A549 (cell line): ENCODE measurements around the gene BTG4. TPM values are rescaled to one million over a fixed set of nuclear protein-coding genes. Genes with fewer than 3 reads are reported as not detected.
A peak's percentile ranks its signal among the peaks of the same experiment; 100 is the strongest.

ENCODE experiments used
- ATAC-seq, 2 experiments: fragments of 200-7000 bp in 1 of 2; fragments of >200 bp in 1 of 2; cut with Nextera tagmentation in 1 of 2; cut with Tn5 transposase in 1 of 2; 3 replicates each; pipeline versions ENCODE4 v1.8.0 to v1.9.1; 2018 to 2020; ENCODE audit warnings: mild to moderate bottlenecking in 1 of 2, moderate library complexity in 1 of 2
- CTCF ChIA-PET: fragments of 300-600 bp; sonication (Branson Sonifier 250); formaldehyde crosslinking; extraction: SDS; loops from one replicate; lab custom pipeline; 2021; ENCODE audit warnings: antibody characterized with exemption, inconsistent platforms; lab: Yijun Ruan, JAX
- POLR2A ChIA-PET: fragments of 350-600 bp; formaldehyde crosslinking; extraction: SDS; loops from one replicate; lab custom pipeline; 2021; ENCODE audit warnings: antibody characterized with exemption, inconsistent platforms; lab: Yijun Ruan, JAX
- DNase-seq, 2 experiments: peaks; one replicate each; pipeline versions ENCODE4 v3.0.0 to v3.0.0-alpha.2; 2011 to 2016; ENCODE audit warnings: low read depth in 1 of 2, low spot score in 1 of 2
- FAIRE-seq: peaks from 2 replicates; lab custom pipeline; 2011; peaks lifted over from hg19 to GRCh38; lab: Jason Lieb, UNC
- H3K27ac ChIP-seq, 2 experiments: fragments of >200 bp; sonication (Bioruptor Twin); formaldehyde crosslinking; 3 replicates each; pipeline ENCODE4 v1.5.1; 2016 to 2017
- H3K4me1 ChIP-seq: fragments of >200 bp; sonication (Bioruptor Twin); formaldehyde crosslinking; 3 replicates; pipeline ENCODE4 v1.6.1; 2016
- H3K4me2 ChIP-seq: fragments of >200 bp; sonication (Bioruptor Twin); formaldehyde crosslinking; 3 replicates; pipeline ENCODE4 v1.6.1; 2016
- H3K4me3 ChIP-seq: fragments of >200 bp; sonication (Bioruptor Twin); formaldehyde crosslinking; 3 replicates; pipeline ENCODE4 v1.5.1; 2016
- H3K9me3 ChIP-seq: fragments of >200 bp; sonication (Bioruptor Twin); formaldehyde crosslinking; 3 replicates; pipeline ENCODE4 v1.6.1; 2016
- BCL3 ChIP-seq: fragments of >200 bp; sonication (Bioruptor Twin); formaldehyde crosslinking; IDR thresholded peaks from 3 replicates; pipeline ENCODE4 v1.6.1; 2016
- BHLHE40 ChIP-seq: IDR thresholded peaks from 2 replicates; pipeline ENCODE4 v1.6.1; 2012; ENCODE audit warnings: low read depth, low read length, inconsistent platforms
- CEBPB ChIP-seq, 2 experiments: fragments of >200 bp in 1 of 2; sonication (Bioruptor Twin) in 1 of 2; formaldehyde crosslinking in 1 of 2; IDR thresholded peaks; 2 replicates each; pipeline ENCODE4 v1.6.1; 2012 to 2016
- CHD4 ChIP-seq: fragments of 200-600 bp; sonication (generic); IDR thresholded peaks from 2 replicates; pipeline ENCODE4 v1.6.1; 2016; ENCODE audit warnings: antibody characterized with exemption, mild to moderate bottlenecking, borderline replicate concordance
- CTCF ChIP-seq: fragments of >200 bp; sonication (Bioruptor Twin); formaldehyde crosslinking; IDR thresholded peaks from 3 replicates; pipeline ENCODE4 v1.5.1; 2016
- E2F6 ChIP-seq: IDR thresholded peaks from 2 replicates; pipeline ENCODE4 v1.6.1; 2012; ENCODE audit warnings: low read depth, borderline replicate concordance
- EHF ChIP-seq: fragments of 250-450 bp; sonication (Bioruptor Pico); IDR thresholded peaks from 2 replicates; pipeline ENCODE4 v1.5.0; 2020; ENCODE audit warnings: mild to moderate bottlenecking
- EHMT2 ChIP-seq: fragments of 200-600 bp; sonication (generic); IDR thresholded peaks from 2 replicates; pipeline ENCODE4 v1.6.1; 2016; ENCODE audit warnings: antibody characterized with exemption, low read depth, mild to moderate bottlenecking, moderate library complexity
- ELK1 ChIP-seq: fragments of 150-350 bp; IDR thresholded peaks from 2 replicates; pipeline ENCODE4 v1.6.1; 2014; ENCODE audit warnings: low read depth, mild to moderate bottlenecking, low read length
- FOXS1 ChIP-seq: fragments of 250-450 bp; sonication (Bioruptor Pico); IDR thresholded peaks from 2 replicates; pipeline ENCODE4 v1.5.0; 2020; ENCODE audit warnings: mild to moderate bottlenecking, moderate library complexity
- GATA3 ChIP-seq: IDR thresholded peaks from 2 replicates; pipeline ENCODE4 v1.6.1; 2012; ENCODE audit warnings: borderline replicate concordance
- HES2 ChIP-seq: fragments of >200 bp; sonication (Bioruptor Twin); formaldehyde crosslinking; IDR thresholded peaks from 2 replicates; pipeline ENCODE4 v1.6.1; 2016
- HEYL ChIP-seq: fragments of 250-450 bp; sonication (Bioruptor Pico); IDR thresholded peaks from 2 replicates; pipeline ENCODE4 v1.8.0; 2021; ENCODE audit warnings: mild to moderate bottlenecking, moderate library complexity
- HOXB13 ChIP-seq: fragments of 250-450 bp; sonication (Bioruptor Pico); IDR thresholded peaks from 2 replicates; pipeline ENCODE4 v1.5.0; 2020; ENCODE audit warnings: low read depth, mild to moderate bottlenecking, moderate library complexity
- HOXB5 ChIP-seq: fragments of 250-450 bp; sonication (Bioruptor Pico); IDR thresholded peaks from 2 replicates; pipeline ENCODE4 v1.5.0; 2020; ENCODE audit warnings: mild to moderate bottlenecking, moderate library complexity
- JUN ChIP-seq, 2 experiments: fragments of >200 bp; sonication (Bioruptor Twin); formaldehyde crosslinking; IDR thresholded peaks; 2 replicates in 1 of 2; 3 replicates in 1 of 2; pipeline ENCODE4 v1.6.1; 2016 to 2017
- JUNB ChIP-seq: fragments of >200 bp; sonication (Bioruptor Twin); formaldehyde crosslinking; IDR thresholded peaks from 2 replicates; pipeline ENCODE4 v1.6.1; 2016
- MAFK ChIP-seq: fragments of 450-650 bp; IDR thresholded peaks from 2 replicates; pipeline ENCODE4 v1.6.1; 2014; ENCODE audit not compliant: partially characterized antibody
- MAX ChIP-seq: IDR thresholded peaks from 2 replicates; pipeline ENCODE4 v1.6.1; 2012
- PBX3 ChIP-seq: IDR thresholded peaks from 2 replicates; pipeline ENCODE4 v1.6.1; 2012
- POLR2A ChIP-seq: IDR thresholded peaks from 2 replicates; pipeline ENCODE4 v1.6.1; 2012; ENCODE audit warnings: mild to moderate bottlenecking, low read length
- POLR2AphosphoS2 ChIP-seq: conservative IDR thresholded peaks from 2 replicates; pipeline ENCODE4 v1.6.1; 2012; ENCODE audit warnings: low read length, improper control_type of control experiment, inconsistent platforms
- RAD21 ChIP-seq, 2 experiments: fragments of >200 bp in 1 of 2; sonication (Bioruptor Twin) in 1 of 2; formaldehyde crosslinking in 1 of 2; IDR thresholded peaks in 1 of 2; conservative IDR thresholded peaks in 1 of 2; 2 replicates in 1 of 2; 3 replicates in 1 of 2; pipeline ENCODE4 v1.6.1; 2012 to 2018; ENCODE audit warnings: inconsistent platforms in 1 of 2
- RCOR1 ChIP-seq: fragments of 150-350 bp; IDR thresholded peaks from 2 replicates; pipeline ENCODE4 v1.6.1; 2014; ENCODE audit warnings: antibody characterized with exemption, low read length, low read depth
- RFX5 ChIP-seq: fragments of 450-650 bp; IDR thresholded peaks from 2 replicates; pipeline ENCODE4 v1.7.1; 2014; ENCODE audit warnings: antibody characterized with exemption, mild to moderate bottlenecking, moderate library complexity
- RNF2 ChIP-seq: fragments of 200-600 bp; sonication (generic); IDR thresholded peaks from 2 replicates; pipeline ENCODE4 v1.6.1; 2016; ENCODE audit warnings: low read depth, mild to moderate bottlenecking, antibody characterized with exemption, moderate library complexity, borderline replicate concordance
- SMC3 ChIP-seq: fragments of >200 bp; sonication (Bioruptor Twin); formaldehyde crosslinking; IDR thresholded peaks from 3 replicates; pipeline ENCODE4 v1.6.1; 2018; ENCODE audit warnings: inconsistent platforms
- SREBF2 ChIP-seq: fragments of 450-650 bp; IDR thresholded peaks from 2 replicates; pipeline ENCODE4 v1.6.1; 2014; ENCODE audit warnings: mild to moderate bottlenecking, moderate library complexity
- TFCP2L1 ChIP-seq: fragments of 250-450 bp; sonication (Bioruptor Pico); IDR thresholded peaks from 2 replicates; pipeline ENCODE4 v1.5.0; 2021; ENCODE audit warnings: mild to moderate bottlenecking
- WGBS: methylation state at CpG from one replicate; pipeline ENCODE4 v1.1.6; 2017; ENCODE audit errors: missing lambda C conversion rate; 5-methylcytosine and 5-hydroxymethylcytosine counted together
- polyA plus RNA-seq, 4 experiments: library from polyadenylated mRNA; depleted of rRNA in 3 of 4; stranded (reverse); fragments of >200 nt; fragmentation: RNase III in 1 of 4; extraction: RNeasy Plus Mini Kit Qiagen cat#74134 plus additional on column Dnase treatment in 1 of 4; gene quantifications; 2 replicates in 3 of 4; 3 replicates in 1 of 4; pipeline ENCODE4 v1.2.3, GENCODE V29; 2011 to 2017

Gene BTG4
- polyA plus RNA-seq, 2 of the 4 experiments (the other 2 are of a cell fraction) = 0.23 to 0.36 TPM

- DNase-seq (peak; percentile 83 to 87), ATAC-seq (peak; percentile 96 to 99), FAIRE-seq (peak; percentile 79)
- CTCF ChIA-PET = interaction anchor here (0.5 to 4.0 kb wide), 32 partner anchors 9 to 1012 kb away, joined by 3 to 52 read pairs (median 4); partner anchors contain the start of gene POU2AF3
- 23% methylated on average over 5 of the region's 5 CpGs for WGBS
- Histone ChIP-seq H3K4me2 (no peak overlapping the region), H3K9me3 (no peaks in the 10 kb centered on the region), H3K27ac (no peak overlapping the region), H3K4me3 (no peak overlapping the region), H3K4me1 (no peaks in the 10 kb centered on the region)
- TF ChIP-seq TFCP2L1 (CRISPR knock-in tag) (no peak), RFX5 (no peak), RAD21 (conservative IDR thresholded peaks at IDR 0.05 in 1 of 2, IDR thresholded peaks at IDR 0.05 in 1 of 2) (peak; percentile 84 to 93), RCOR1 (no peak), SMC3 (peak; percentile 74), CHD4 (no peak), RNF2 (no peak), HOXB13 (CRISPR knock-in tag) (no peak), PBX3 (no peak), CTCF (peak; percentile 68), GATA3 (no peak), POLR2AphosphoS2 (no peak)
- POLR2A ChIA-PET = no interaction called here
These were observed 65.6 kb downstream of the BTG4 start for GRCh38 chr11:111446404-111447111.

- POLR2A ChIA-PET = no interaction called here
- Histone ChIP-seq H3K9me3 (no peaks in the 10 kb centered on the region), H3K4me3 (no peak overlapping the region), H3K4me1 (no peaks in the 10 kb centered on the region)
- no peak for ATAC-seq
- TF ChIP-seq MAFK = no peak
- TF ChIP-seq MAX = no peak
- no peak for TF ChIP-seq POLR2A
- TF ChIP-seq BCL3 = no peak
- TF ChIP-seq EHF (CRISPR knock-in tag) = no peak
- TF ChIP-seq BHLHE40 = no peak
- TF ChIP-seq HES2 = no peak
- TF ChIP-seq RAD21 (conservative IDR thresholded peaks at IDR 0.05 in 1 of 2, IDR thresholded peaks at IDR 0.05 in 1 of 2) = no peak
- no peak for TF ChIP-seq CEBPB (IDR thresholded peaks at IDR 0.05)
- TF ChIP-seq ELK1 = no peak
- TF ChIP-seq E2F6 = no peak
- no peak for TF ChIP-seq SMC3
- no peak for TF ChIP-seq SREBF2
- no peak for TF ChIP-seq JUN (IDR thresholded peaks at IDR 0.05)
- TF ChIP-seq JUNB = no peak
- no peak for TF ChIP-seq HEYL (CRISPR knock-in tag)
- no peak for TF ChIP-seq HOXB5 (CRISPR knock-in tag)
- no peak for TF ChIP-seq FOXS1 (CRISPR knock-in tag)
- no peak for TF ChIP-seq EHMT2
- no peak for TF ChIP-seq HOXB13 (CRISPR knock-in tag)
- TF ChIP-seq, all 56 proteins: peak for 0
- WGBS = 68% methylated on average over 2 of the region's 2 CpGs
- CTCF ChIA-PET = interaction anchor here (0.5 to 4.0 kb wide), 21 partner anchors 8 to 1011 kb away, joined by 3 to 52 read pairs (median 4); partner anchors contain the start of gene POU2AF3
- FAIRE-seq (no peak), DNase-seq (no peak)
- no peak overlapping the region for H3K4me2 ChIP-seq
- no peak overlapping the region for H3K27ac ChIP-seq
These were observed 66.6 kb downstream of the BTG4 start for GRCh38 chr11:111445586-111445985.
